ENCODE data around the gene S1PR4. TPM values are rescaled to one million over a fixed set of nuclear protein-coding genes. Genes with fewer than 3 reads are reported as not detected.

The S1PR4 gene
- total and polyA plus RNA-seq, 9 of the 15 experiments (the other 6 are each of a cell fraction or from before 2014, with no cell fraction given): 0.27 TPM; not detected in 8

DNA sequence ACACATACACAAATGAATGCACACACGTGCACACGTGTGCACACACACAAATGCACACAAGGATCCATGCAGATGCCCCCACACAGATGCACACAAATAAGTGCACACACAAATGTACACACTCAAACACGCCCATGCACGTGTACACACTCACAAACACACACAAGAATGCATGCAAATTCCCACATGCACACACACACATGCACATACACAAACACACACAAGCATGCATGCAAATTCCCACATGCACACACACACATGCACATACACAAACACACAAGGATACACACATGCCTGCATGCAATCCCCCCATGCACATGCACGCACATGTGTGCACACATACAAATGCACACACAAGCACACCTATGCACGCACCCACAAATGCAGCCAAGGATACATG is 29.5 kb upstream of the S1PR4 start:
- Histone ChIP-seq H4K20me1 (replicated peaks; ENCODE audit: control insufficient read depth, insufficient read depth, low read length) (no peaks in the 10 kb centered on the region), H3K9ac (ENCODE audit: insufficient read depth in 1 of 2, low read depth in 2 of 2, low read length in 2 of 2) (no peak overlapping the region), H3K27me3 (ENCODE audit: control insufficient read depth in 2 of 2, insufficient read depth in 2 of 2, low read length in 2 of 2) (no peaks in the 10 kb centered on the region; a peak in 1 of 5 replicates), H3K79me2 (ENCODE audit: control insufficient read depth, insufficient read depth, low read length) (no peaks in the 10 kb centered on the region), H3K9me1 (ENCODE audit: control insufficient read depth, insufficient read depth, low read length) (no peaks in the 10 kb centered on the region), H3K36me3 (ENCODE audit: control insufficient read depth, insufficient read depth, low read length) (no peaks in the 10 kb centered on the region), H3K4me1 (replicated peaks in 1 of 2; ENCODE audit: control insufficient read depth in 2 of 2, insufficient read depth in 2 of 2, low read length in 2 of 2) (peaks cover 0 to 28% of the 10 kb centered on the region in 2 experiments; a peak in 3 of 5 replicates), H3K9me3 (replicated peaks; ENCODE audit: control insufficient read depth, insufficient read depth, low read depth, low read length) (no peaks in the 10 kb centered on the region), H3K27ac (ENCODE audit: extremely low read depth, low read depth, low read length) (no peak overlapping the region), H2AFZ (ENCODE audit: low read depth, low read length) (no peak overlapping the region), H3K4me2 (ENCODE audit: insufficient read depth, low read length) (no peak overlapping the region), H3K4me3 (no peak overlapping the region)
- no peak for TF ChIP-seq MCM2 (IDR thresholded peaks at IDR 0.05; ENCODE audit: low read depth)
- TF ChIP-seq ZBED1 (IDR thresholded peaks at IDR 0.05): no peak
- TF ChIP-seq, protein P1, sequence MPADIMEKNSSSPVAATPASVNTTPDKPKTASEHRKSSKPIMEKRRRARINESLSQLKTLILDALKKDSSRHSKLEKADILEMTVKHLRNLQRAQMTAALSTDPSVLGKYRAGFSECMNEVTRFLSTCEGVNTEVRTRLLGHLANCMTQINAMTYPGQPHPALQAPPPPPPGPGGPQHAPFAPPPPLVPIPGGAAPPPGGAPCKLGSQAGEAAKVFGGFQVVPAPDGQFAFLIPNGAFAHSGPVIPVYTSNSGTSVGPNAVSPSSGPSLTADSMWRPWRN (IDR thresholded peaks at IDR 0.05; ENCODE audit: low read depth): no peak
- TF ChIP-seq CBX2 (IDR thresholded peaks at IDR 0.05; ENCODE audit: insufficient read depth, low read length, poor library complexity, severe bottlenecking): no peak
- TF ChIP-seq NFRKB (IDR thresholded peaks at IDR 0.05; ENCODE audit: low read depth): 0 out of 2 replicates have a peak, but pooled peaks have one; percentile 30
- TF ChIP-seq TAF15 (IDR thresholded peaks at IDR 0.05; ENCODE audit: low read depth, low read length): no peak
- TF ChIP-seq NONO (IDR thresholded peaks at IDR 0.05; ENCODE audit: low read depth in 2 of 2, low read length in 1 of 2): no peak
- TF ChIP-seq, protein P2, sequence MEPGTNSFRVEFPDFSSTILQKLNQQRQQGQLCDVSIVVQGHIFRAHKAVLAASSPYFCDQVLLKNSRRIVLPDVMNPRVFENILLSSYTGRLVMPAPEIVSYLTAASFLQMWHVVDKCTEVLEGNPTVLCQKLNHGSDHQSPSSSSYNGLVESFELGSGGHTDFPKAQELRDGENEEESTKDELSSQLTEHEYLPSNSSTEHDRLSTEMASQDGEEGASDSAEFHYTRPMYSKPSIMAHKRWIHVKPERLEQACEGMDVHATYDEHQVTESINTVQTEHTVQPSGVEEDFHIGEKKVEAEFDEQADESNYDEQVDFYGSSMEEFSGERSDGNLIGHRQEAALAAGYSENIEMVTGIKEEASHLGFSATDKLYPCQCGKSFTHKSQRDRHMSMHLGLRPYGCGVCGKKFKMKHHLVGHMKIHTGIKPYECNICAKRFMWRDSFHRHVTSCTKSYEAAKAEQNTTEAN (CRISPR knock-in tag; IDR thresholded peaks at IDR 0.05): peak; percentile 94; the same call in 1 of the 2 replicates
- 0 out of 2 replicates have a peak, but pooled peaks have one; percentile 17 for TF ChIP-seq ZNF143 (CRISPR knock-in tag; IDR thresholded peaks at IDR 0.05)
- TF ChIP-seq, protein P3, sequence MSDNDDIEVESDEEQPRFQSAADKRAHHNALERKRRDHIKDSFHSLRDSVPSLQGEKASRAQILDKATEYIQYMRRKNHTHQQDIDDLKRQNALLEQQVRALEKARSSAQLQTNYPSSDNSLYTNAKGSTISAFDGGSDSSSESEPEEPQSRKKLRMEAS (CRISPR knock-in tag; IDR thresholded peaks at IDR 0.05): peak; percentile 50
- no peak for TF ChIP-seq SUPT5H (IDR thresholded peaks at IDR 0.05)
- no peak for TF ChIP-seq SP2 (IDR thresholded peaks at IDR 0.05; ENCODE audit: extremely low read depth, low read depth, low read length, poor library complexity, severe bottlenecking)
- TF ChIP-seq, protein P4, sequence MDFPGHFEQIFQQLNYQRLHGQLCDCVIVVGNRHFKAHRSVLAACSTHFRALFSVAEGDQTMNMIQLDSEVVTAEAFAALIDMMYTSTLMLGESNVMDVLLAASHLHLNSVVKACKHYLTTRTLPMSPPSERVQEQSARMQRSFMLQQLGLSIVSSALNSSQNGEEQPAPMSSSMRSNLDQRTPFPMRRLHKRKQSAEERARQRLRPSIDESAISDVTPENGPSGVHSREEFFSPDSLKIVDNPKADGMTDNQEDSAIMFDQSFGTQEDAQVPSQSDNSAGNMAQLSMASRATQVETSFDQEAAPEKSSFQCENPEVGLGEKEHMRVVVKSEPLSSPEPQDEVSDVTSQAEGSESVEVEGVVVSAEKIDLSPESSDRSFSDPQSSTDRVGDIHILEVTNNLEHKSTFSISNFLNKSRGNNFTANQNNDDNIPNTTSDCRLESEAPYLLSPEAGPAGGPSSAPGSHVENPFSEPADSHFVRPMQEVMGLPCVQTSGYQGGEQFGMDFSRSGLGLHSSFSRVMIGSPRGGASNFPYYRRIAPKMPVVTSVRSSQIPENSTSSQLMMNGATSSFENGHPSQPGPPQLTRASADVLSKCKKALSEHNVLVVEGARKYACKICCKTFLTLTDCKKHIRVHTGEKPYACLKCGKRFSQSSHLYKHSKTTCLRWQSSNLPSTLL (IDR thresholded peaks at IDR 0.05): no peak
- TF ChIP-seq NCOR1 (IDR thresholded peaks at IDR 0.05): 0 out of 2 replicates have a peak, but pooled peaks have one; percentile 5
- peak in 1 of 2 experiments; percentile 96; a peak in 2 of 4 replicates for TF ChIP-seq KDM1A (IDR thresholded peaks at IDR 0.05)
- no peak for ATAC-seq
- CTCF ChIA-PET (ENCODE audit: low intra/inter-chr PET ratio): no interaction called here
- in situ Hi-C loops (cut with MboI): no loop called here
- FAIRE-seq: no peak
- WGBS (ENCODE audit: insufficient coverage, low coverage, missing lambda C conversion rate): 75% methylated on average over 6 of the region's 6 CpGs
- no peak for DNase-seq (ENCODE audit: extremely low read depth in 1 of 4, low spot score in 3 of 4)
- no TSS peak for BruUV-seq (replicated peaks)
- intact Hi-C loops (cut with micrococcal nuclease): no loop called here
- POLR2A ChIA-PET: no interaction called here

Data from K562 (cell line).